HG02588 (cell line): ENCODE data around the gene CLEC18C.
"Not testable (repeated sequence)": the region's sequence is repeated elsewhere in the genome, so short reads cannot be mapped to it uniquely, and the experiment has no call there.

Experiments used
- ATAC-seq: cut with Tn5 transposase; IDR thresholded peaks from one replicate; pipeline ENCODE4 v1.9.1; 2021; ENCODE audit warnings: mild to moderate bottlenecking, moderate library complexity; ENCODE audit not compliant: unreplicated experiment

The CLEC18C gene

DNA sequence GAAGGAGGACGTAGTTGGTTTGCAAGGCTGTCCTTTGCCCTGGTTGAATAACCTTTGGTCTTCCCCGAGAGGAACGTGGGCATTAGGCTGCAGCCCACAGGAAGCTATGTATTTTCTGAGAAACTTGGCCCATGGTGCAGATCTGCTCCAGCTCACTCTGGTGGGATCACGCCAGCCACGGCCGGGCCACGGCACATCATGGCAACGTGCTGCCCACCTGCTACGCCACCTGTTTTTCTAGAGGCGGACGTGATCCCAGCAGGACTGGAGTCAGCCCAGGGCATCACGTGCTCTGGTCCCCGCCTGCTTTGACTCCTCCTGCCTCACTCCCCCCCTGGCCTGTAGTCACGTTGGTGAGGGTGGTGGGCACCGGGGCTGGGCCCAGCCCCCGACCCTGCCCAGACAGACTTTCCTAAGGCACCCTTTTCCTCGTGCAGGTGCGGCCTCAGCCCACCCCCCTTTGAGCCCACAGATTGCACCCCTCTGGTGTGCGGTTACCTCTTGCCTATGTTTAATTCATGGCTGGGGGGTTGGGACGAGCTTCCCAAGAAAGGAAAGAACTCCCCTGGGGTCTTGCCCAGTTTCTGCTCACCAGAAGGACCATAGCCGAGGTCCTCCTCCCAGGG lies at the start of gene CLEC18C:
Gene CLEC18C, plus strand, starts transcription at position 576 of the 626 bp plus-strand sequence. CDS start 492 bp downstream, outside the sequence.
- ATAC-seq, result not testable (repeated sequence)

DNA sequence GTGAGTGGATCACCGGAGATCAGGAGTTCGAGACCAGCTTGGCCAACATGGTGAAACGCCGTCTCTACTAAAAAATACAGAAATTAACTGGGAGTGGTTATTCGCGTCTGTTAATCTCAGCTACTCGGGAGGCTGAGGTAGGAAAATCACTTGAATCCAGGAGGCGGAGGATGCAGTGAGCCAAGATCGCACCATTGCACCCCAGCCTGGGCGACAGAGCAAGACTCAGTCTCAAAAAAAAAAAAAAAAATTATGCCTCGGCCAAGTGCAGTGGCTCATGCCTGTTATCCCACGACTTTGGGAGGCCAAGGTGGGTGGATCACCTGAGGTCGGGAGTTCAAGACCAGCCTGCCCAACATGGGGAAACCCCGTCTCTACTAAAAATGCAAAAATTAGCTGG lies 49.8 kb upstream of the CLEC18C start:
- ATAC-seq, result not testable (repeated sequence)

DNA sequence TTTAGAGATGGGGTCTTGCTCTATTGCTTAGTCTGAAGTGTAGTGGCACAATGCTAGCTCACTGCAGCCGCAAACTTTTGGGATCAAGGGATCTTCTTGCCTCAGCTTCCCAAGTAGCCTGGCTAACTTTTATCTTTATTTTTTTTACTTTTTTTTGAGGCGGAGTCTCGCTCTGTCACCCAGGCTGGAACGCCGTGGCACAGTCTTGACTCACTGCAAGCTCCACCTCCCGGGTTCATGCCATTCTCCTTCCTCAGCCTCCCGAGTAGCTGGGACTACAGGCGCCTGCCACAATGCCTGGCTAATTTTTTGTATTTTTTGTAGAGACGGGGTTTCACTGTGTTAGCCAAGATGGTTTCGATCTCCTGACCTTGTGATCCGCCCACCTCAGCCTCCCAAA lies 47.4 kb upstream of the CLEC18C start:
- not testable (repeated sequence) for ATAC-seq

- not testable (repeated sequence) for ATAC-seq
Observed at GRCh38 chr16:70127706-70128105, 45.9 kb upstream of the CLEC18C start.

GRCh38 chr16:70128844-70129243 lies 44.7 kb upstream of the CLEC18C start:
- not testable (repeated sequence) for ATAC-seq

DNA sequence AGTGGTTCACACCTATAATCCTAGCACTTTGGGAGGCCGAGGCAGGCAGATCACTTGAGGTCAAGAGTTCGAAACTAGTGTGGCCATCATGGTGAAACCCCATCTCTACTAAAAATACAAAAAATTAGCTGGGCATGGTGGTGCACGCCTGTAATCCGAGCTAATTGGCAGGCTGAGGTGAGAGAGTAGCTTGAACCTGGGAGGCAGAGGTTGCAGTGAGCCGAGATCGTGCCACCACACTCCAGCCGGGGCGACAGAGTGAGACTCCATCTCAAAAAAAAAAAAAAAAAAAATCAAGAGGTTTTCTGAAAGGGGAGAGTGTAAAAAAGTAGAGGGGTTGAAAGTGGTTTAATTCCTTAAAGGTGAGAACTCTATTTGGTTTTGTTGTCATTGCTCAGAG lies 37.8 kb upstream of the CLEC18C start:
- ATAC-seq, result not testable (repeated sequence)

DNA sequence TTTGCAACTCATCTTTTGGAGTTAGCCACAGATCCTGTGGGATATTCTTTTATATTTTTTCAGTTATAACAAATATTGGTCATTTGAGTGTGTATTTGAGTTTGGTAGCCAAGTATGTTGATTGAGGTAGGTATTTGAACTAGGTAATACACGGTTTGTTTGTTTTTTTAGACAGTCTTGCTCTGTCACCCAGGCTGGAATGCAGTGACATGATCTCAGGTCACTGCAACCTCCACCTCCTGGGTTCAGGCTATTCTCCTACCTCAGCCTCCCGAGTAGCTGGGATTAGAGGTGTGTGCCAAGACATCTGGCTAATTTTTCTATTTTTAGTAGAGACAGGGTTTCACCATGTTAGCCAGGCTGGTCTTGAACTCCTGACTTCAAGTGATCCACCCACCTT lies 37.0 kb upstream of the CLEC18C start:
- not testable (repeated sequence) for ATAC-seq

DNA sequence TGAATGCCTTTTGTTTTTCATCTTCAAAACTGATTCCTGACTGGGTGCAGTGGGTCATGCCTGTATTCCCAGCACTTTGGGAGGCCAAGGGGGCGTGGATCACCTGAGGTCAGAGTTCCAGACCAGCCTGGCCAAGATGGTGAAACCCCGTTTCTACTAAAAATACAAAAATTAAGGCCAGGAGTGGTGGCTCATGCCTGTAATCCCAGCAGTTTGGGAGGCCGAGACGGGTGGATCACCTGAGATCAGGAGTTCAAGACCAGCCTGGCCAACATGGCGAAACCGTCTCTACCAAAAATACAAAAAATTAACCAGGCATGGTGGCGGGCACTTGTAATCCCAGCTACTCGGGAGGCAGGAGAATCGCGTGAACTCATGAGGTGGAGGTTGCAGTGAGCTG lies 30.8 kb upstream of the CLEC18C start:
- not testable (repeated sequence) for ATAC-seq

DNA sequence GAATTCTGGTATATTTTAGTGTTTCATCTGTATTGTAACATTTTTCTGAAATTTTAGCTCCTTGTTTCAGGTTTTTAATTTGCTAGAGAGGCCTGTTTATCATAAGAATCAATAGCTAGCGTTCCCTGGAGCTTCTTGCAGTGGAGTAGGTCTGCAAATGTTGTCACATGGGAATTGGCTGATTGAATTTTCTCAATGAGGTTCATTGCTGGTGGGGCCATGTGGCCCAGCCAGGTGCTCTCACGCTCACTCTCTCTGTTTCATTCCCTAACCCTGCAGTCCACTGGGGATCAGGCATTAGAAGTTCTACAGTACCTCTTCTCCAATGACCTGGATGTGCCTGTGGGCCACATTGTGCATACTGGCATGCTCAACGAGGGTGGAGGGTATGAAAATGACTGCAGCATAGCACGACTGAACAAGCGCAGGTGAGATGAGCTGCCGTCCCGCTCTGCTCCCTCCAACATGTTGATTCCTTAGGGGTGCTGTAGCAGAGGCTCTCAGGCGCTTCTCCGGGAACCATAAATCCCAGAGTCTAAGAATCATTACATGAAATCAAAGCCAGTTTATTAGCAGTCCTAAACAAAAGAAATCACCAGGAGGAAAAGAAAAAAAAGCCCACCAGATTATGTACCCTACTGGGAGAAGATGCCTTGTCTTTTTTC lies 30.2 kb upstream of the CLEC18C start:
- ATAC-seq, result not testable (repeated sequence)

DNA sequence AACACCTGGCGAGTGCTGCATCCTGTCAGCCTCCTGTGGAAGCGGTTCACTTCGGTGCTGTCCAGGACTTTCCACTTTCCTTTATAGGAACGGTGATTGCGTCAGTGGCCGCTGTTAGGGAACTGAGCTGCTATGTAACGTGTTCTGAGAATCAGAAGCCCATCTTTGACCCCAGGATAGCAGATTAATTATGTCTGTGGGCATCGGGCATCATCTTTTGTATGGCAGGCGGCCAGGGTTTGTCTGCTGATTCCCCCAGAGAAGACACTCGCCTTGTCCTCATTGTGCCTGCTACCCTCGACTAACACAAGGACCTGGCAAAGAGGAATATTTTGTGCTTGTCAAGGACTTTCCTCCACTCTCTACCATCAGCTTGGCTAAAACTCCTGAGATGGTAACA lies 25.7 kb upstream of the CLEC18C start:
- not testable (repeated sequence) for ATAC-seq

DNA sequence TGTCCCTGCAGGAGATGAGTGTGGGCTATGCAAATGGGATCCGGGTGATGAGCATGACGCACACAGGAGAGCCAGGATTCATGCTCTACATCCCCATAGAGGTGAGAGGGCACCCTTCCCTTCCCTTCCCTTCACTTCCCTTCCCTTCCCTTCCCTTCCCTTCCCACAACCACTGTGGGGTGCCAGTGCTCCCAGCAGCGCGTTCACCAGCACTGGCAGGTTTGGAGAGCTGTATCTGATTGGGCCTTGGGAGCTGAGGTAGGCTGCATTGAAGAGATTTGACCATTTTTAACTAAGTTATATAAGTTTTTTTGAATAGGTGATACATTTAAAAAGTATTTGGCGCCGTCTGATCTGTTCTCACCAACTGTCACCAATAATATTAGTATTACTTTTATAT lies 25.1 kb upstream of the CLEC18C start:
- ATAC-seq, result not testable (repeated sequence)

DNA sequence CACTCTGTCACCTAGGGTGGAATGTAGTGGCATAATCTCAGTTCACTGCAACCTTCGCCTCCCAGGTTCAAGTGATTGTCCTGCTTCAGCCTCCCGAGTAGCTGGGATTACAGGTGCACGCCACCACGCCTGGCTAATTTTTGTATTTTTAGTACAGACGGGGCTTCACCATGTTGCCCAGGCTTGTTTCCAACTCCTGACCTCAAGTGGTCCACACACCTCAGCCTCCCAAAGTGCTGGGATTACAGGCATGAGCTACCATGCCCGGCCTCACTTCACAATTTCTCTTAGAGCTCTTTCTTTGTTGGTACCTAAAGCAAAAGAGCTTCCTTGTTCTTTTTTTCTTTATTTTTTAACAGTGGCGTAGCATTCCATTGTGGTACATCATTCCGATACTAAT lies 24.3 kb upstream of the CLEC18C start:
- ATAC-seq, result not testable (repeated sequence)

- ATAC-seq, result no peak
Observed at GRCh38 chr16:70151391-70151790, 22.2 kb upstream of the CLEC18C start.

GRCh38 chr16:70151941-70152509 lies 21.6 kb upstream of the CLEC18C start:
- ATAC-seq, result no peak

GRCh38 chr16:70152578-70153302 lies 20.8 kb upstream of the CLEC18C start:
- no peak for ATAC-seq

- ATAC-seq, result not testable (repeated sequence)
Observed at GRCh38 chr16:70154736-70155135, 18.9 kb upstream of the CLEC18C start.

DNA sequence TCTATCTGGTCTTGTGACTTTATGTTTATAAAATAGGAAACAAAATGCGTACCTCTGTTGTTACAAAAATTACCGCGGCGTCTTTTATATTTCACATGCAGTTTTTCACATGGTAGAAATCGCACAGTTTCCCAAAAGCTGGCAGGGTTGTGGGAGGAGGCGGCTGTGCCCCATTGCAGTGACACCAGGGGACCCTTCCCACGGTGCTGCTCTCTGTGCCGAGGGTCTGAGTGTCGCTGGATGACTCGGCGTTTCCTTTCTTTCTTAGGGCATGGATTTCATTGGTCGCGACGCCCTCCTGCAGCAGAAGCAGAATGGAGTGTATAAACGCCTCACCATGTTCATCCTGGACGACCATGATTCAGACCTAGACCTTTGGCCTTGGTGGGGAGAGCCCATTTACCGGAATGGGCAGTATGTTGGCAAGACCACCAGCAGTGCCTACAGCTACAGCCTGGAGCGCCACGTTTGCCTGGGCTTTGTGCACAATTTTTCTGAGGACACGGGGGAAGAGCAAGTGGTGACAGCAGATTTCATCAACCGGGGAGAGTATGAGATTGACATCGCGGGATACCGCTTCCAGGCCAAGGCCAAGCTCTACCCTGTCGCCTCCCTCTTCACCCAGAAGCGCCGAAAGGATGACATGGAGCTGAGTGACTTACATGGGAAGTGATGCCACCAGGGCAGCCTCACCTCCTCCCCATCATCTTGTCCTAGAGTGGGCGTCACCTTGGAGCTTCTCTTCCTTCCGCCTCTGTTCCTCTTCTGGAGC lies 17.2 kb upstream of the CLEC18C start:
- ATAC-seq, result no peak

GRCh38 chr16:70157105-70157476 lies 16.5 kb upstream of the CLEC18C start:
- ATAC-seq, result no peak

DNA sequence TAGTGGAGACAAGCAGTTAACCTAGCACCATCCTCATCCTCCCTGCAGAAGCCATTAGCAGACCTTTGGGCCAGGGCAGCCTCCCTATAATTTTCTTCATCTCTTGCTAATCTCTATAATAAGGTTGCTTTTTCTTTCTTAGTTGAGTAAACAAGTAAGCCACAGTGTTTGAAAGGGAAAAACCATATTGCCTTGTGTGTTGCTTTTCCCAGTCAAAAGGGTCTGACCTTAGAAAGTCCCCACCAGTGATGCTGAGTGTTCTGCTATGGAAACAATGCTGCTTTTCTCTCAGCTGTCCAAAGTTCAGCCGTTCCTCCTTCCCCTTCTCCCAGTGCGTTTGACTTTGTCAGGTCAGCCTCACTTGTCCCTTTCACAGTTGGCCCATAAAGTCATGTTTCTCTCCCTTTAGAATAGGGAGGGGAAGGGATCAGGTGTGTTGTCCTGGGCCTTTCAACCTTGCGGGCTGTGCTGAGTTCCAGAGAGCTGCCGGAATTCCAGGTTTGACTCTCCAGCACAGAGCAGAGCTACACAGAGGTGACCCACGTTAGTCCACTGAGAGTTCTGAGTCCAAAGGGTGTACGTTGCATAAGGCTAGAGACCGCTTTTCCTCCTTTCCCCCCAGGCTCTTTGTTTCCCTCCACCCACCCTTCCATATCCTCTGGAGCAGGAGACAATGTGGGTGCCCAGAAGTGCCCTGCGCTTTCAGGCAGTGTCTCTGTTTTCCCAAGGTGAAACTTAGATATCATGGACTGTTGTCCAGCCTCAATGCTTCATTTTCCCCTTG lies 15.9 kb upstream of the CLEC18C start:
- ATAC-seq, result no peak
